OCI-LY3 (cell line): ENCODE data around the gene PPP1R12B.
"Not testable (repeated sequence)": the region's sequence is repeated elsewhere in the genome, so short reads cannot be mapped to it uniquely, and the experiment has no call there.

ENCODE experiments used
- CTCF ChIP-seq: fragments of 200-600, 300-600 bp; sonication (generic); IDR thresholded peaks from 2 replicates; pipeline ENCODE4 v1.5.1; 2014; ENCODE audit warnings: antibody characterized with exemption, low read length, low read depth
- EZH2phosphoT487 ChIP-seq: fragments of 200-600 bp; shearing (Covaris generic); IDR thresholded peaks from 2 replicates; pipeline ENCODE4 v1.6.1; 2018; ENCODE audit warnings: antibody characterized with exemption, mixed run types, low read depth

GRCh38 chr1:202403381-202403780, 54.9 kb downstream of the PPP1R12B start:
- TF ChIP-seq CTCF, EZH2phosphoT487: not testable (repeated sequence)
